Tibial nerve (tissue), 4 donors: ENCODE measurements around the gene AP2A2. TPM values are rescaled to one million over a fixed set of nuclear protein-coding genes. Genes with fewer than 3 reads are reported as not detected.

Experiments
- DNase-seq, 2 donors: peaks; one replicate each; pipeline ENCODE4 v3.0.0-alpha.2; 2019; ENCODE audit warnings: low spot score in 2 of 2
- H3K27ac ChIP-seq, 4 donors: fragments of 200-600 bp; sonication (generic) in 3 of 4; one replicate each; pipeline ENCODE4 v1.5.1; 2017 to 2019; ENCODE audit warnings: mild to moderate bottlenecking in 1 of 4
- H3K27me3 ChIP-seq, 2 donors: fragments of 200-600 bp; sonication (generic) in 1 of 2; one replicate each; pipeline versions ENCODE4 v1.5.1 to v1.6.0; 2017 to 2019
- H3K36me3 ChIP-seq, 3 donors: fragments of 200-600 bp; sonication (generic); one replicate each; pipeline ENCODE4 v1.5.1; 2018 to 2019
- H3K4me1 ChIP-seq, 4 donors: fragments of 200-600 bp; sonication (generic) in 3 of 4; one replicate each; pipeline ENCODE4 v1.5.1; 2017 to 2019
- H3K4me3 ChIP-seq, 4 donors: fragments of 200-600 bp; sonication (generic) in 3 of 4; one replicate each; pipeline ENCODE4 v1.5.1; 2017 to 2019; ENCODE audit warnings: mild to moderate bottlenecking in 1 of 4, moderate library complexity in 1 of 4
- H3K9me3 ChIP-seq, 4 donors: fragments of 200-600 bp; sonication (generic) in 3 of 4; one replicate each; pipeline ENCODE4 v1.5.1; 2017 to 2019
- EP300 ChIP-seq, 2 donors: sonication (generic); formaldehyde crosslinking; IDR thresholded peaks; one replicate each; pipeline ENCODE4 v1.6.1; 2017; ENCODE audit warnings: antibody characterized with exemption in 2 of 2, mild to moderate bottlenecking in 1 of 2
- POLR2A ChIP-seq, 2 donors: fragments of 450-650 bp; IDR thresholded peaks; one replicate each; pipeline ENCODE4 v1.6.1; 2017; ENCODE audit warnings: antibody characterized with exemption in 2 of 2, mild to moderate bottlenecking in 2 of 2, moderate library complexity in 2 of 2
- WGBS, 2 donors: methylation state at CpG; one replicate each; pipeline ENCODE4 v1.1.5; 2018; 5-methylcytosine and 5-hydroxymethylcytosine counted together
- total RNA-seq, 4 donors: library from RNA; depleted of rRNA; stranded (reverse); fragments of >200 nt; gene quantifications; one replicate each; pipeline ENCODE4 v1.1.0, GENCODE V29; 2016
- TF ChIP-seq, protein P1 (sequence below), 5 experiments: fragments of 200-600 bp in 3 of 5; fragments of 450-650 bp in 2 of 5; sonication (generic) in 3 of 5; IDR thresholded peaks; one replicate each; pipeline ENCODE4 v1.5.1; 2016 to 2019; ENCODE audit warnings: antibody characterized with exemption in 5 of 5, mild to moderate bottlenecking in 3 of 5, moderate library complexity in 2 of 5

The AP2A2 gene
- total RNA-seq, 4 donors from 2014 or later: 70.8 to 136 (median 90.3) TPM

DNA sequence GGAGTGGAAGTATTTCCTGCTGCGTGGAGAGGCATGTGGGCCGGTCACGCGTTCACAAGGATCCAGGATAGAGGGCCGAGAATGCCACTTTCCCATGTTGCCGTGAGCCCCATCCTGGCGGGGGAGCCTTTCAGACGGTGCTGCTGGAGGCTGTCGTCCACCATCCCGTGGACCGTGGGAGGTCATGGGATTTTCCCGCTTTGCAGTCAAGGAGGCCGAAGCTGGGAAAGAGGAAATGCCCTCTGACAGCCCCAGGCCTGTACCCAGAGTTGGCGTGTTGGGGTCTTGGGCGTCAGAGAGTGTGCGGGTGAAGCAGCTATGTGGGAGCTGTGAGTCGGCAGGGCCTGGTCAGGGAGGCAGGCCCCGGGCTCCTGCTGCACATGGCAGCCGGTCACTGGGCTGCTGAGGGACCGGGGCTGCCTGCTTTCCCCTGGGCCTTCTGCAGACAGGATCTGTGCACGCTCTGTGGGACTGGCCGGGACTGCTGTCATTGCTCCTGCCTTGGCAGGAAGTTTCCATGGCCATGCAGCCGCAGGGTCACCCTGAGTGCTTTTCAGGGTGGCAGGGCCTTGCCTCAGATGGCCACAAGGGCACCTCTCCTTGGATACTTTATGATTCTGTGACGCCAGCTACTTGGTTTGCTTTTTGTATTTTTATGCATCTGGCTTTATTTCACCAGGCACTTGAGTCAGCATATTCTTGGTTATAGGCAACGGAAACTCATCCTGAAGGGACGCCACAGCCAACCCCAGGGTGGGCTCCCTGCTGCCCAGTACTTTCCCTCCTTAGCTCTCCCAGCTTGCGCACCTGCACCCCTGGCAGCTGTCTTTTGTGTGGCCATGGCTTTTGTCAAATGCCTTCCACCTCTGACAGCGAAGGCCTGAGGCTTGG is 52.4 kb downstream of the AP2A2 start:
- TF ChIP-seq, protein P1, sequence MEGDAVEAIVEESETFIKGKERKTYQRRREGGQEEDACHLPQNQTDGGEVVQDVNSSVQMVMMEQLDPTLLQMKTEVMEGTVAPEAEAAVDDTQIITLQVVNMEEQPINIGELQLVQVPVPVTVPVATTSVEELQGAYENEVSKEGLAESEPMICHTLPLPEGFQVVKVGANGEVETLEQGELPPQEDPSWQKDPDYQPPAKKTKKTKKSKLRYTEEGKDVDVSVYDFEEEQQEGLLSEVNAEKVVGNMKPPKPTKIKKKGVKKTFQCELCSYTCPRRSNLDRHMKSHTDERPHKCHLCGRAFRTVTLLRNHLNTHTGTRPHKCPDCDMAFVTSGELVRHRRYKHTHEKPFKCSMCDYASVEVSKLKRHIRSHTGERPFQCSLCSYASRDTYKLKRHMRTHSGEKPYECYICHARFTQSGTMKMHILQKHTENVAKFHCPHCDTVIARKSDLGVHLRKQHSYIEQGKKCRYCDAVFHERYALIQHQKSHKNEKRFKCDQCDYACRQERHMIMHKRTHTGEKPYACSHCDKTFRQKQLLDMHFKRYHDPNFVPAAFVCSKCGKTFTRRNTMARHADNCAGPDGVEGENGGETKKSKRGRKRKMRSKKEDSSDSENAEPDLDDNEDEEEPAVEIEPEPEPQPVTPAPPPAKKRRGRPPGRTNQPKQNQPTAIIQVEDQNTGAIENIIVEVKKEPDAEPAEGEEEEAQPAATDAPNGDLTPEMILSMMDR (IDR thresholded peaks at IDR 0.05): no peak
- peak in 1 of 2 donors; percentile 11 for TF ChIP-seq EP300 (IDR thresholded peaks at IDR 0.05)
- TF ChIP-seq POLR2A (IDR thresholded peaks at IDR 0.05): no peak
- Histone ChIP-seq H3K36me3 (peaks cover 0 to 70% (median 12%) of the 10 kb centered on the region in 3 donors), H3K4me3 (no peak overlapping the region), H3K27ac (peak overlapping the region in 3 of 4 donors; percentile 2 to 70 (median 13)), H3K9me3 (no peaks in the 10 kb centered on the region), H3K27me3 (no peaks in the 10 kb centered on the region), H3K4me1 (peaks cover 0 to 53% (median 13%) of the 10 kb centered on the region in 4 donors)
- DNase-seq: no peak
- WGBS, 2 donors: 80 to 87% methylated on average over 27 of the region's 28 CpGs

- WGBS, 2 donors: 73 to 85% methylated on average over 16 of the region's 16 CpGs
- TF ChIP-seq EP300 (IDR thresholded peaks at IDR 0.05) (no peak), POLR2A (IDR thresholded peaks at IDR 0.05) (no peak)
- TF ChIP-seq, protein P1 (IDR thresholded peaks at IDR 0.05): no peak
- Histone ChIP-seq H3K27ac (peak overlapping the region in 1 of 4 donors; percentile 70), H3K4me3 (no peak overlapping the region), H3K4me1 (peaks cover 0 to 53% (median 13%) of the 10 kb centered on the region in 4 donors), H3K27me3 (no peaks in the 10 kb centered on the region), H3K36me3 (peaks cover 0 to 70% (median 6%) of the 10 kb centered on the region in 3 donors), H3K9me3 (no peaks in the 10 kb centered on the region)
- DNase-seq: no peak
These were observed 53.1 kb downstream of the AP2A2 start for GRCh38 chr11:978781-979180.

DNA sequence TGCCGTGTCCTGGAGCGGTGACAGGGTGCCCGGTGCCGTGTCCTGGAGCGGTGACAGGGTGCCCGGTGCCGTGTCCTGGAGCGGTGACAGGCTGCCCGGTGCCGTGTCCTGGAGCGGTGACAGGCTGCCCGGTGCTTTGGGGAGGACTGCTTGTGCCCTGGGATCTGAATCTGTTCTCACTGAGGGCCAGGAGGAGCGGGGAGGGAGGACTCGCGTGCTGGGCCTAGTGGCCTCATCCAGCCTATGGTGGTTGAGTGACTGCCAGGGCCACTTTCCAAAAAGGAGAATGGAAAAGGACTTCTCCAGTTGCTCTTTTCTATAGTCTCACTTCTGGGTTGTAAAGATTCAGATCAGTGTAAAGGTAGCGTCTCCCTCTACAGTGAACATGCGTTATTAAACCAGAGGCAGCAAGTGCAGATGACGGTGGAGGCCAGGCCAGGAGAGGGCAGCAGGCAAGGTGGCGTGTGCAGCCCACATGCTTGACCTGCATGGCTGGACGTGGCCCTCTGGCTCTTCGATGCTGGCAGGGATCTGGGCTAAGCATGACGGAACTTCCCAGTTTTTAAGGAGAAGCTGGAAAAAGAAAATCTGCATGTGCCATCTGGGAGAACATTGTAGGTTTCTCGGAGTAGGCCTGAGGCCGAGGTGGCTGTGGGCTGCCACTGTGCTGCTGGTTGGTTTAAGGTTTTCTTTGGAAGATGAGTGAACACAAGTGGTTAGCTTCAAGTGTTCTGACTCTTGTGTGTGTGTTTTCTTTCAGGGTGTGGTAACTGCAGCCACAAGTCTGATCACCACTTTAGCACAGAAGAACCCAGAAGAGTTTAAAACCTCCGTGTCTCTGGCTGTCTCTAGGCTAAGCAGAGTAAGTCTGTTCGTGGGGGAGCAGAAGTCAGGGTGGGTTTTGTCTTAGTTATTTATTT is 55.0 kb downstream of the AP2A2 start:
- WGBS, 2 donors: 50 to 75% methylated on average over 14 of the region's 26 CpGs
- H3K4me3 ChIP-seq: no peak overlapping the region
- H3K27ac ChIP-seq: no peak overlapping the region
- H3K36me3 ChIP-seq: peaks cover 0 to 74% (median 18%) of the 10 kb centered on the region in 3 donors
- H3K4me1 ChIP-seq: peaks cover 0 to 50% (median 12%) of the 10 kb centered on the region in 4 donors
- TF ChIP-seq, protein P1 (IDR thresholded peaks at IDR 0.05): no peak
- no peak for TF ChIP-seq EP300 (IDR thresholded peaks at IDR 0.05)
- no peak for TF ChIP-seq POLR2A (IDR thresholded peaks at IDR 0.05)
- H3K9me3 ChIP-seq: no peaks in the 10 kb centered on the region
- no peaks in the 10 kb centered on the region for H3K27me3 ChIP-seq
- peak in 1 of 2 donors; percentile 30 for DNase-seq

DNA sequence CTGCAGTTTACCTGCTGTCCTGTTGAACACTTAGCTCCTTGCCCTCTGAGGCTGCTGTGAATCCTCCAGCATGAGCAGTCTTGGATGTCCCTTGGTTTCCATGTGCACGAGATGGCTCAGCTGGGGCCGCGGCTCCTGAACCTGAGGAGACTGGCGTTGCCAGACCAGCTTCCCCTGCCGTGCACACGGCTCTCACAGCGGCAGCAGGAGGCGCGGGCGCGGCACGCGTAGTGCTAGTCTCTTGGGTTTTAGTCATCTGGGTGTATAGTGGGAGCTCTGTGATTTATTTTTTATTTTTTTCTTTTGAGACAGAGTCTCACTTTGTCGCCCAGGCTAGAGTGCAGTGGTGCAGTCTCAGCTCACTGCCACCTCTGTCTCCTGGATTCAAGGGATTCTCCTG is 56.1 kb downstream of the AP2A2 start:
- no peak overlapping the region for H3K4me3 ChIP-seq
- H3K36me3 ChIP-seq: peaks cover 0 to 83% (median 26%) of the 10 kb centered on the region in 3 donors
- no peaks in the 10 kb centered on the region for H3K9me3 ChIP-seq
- no peak overlapping the region for H3K27ac ChIP-seq
- no peak for DNase-seq
- H3K27me3 ChIP-seq: no peaks in the 10 kb centered on the region
- 89 to 92% methylated on average over 14 of the region's 14 CpGs for whole genome bisulfite sequencing, 2 donors
- H3K4me1 ChIP-seq: peaks cover 0 to 39% (median 2%) of the 10 kb centered on the region in 4 donors
- TF ChIP-seq, protein P1 (IDR thresholded peaks at IDR 0.05): no peak
- TF ChIP-seq EP300 (IDR thresholded peaks at IDR 0.05): no peak
- TF ChIP-seq POLR2A (IDR thresholded peaks at IDR 0.05): no peak
